ENCODE results near the gene SPRYD3.

SPRYD3 gene

DNA sequence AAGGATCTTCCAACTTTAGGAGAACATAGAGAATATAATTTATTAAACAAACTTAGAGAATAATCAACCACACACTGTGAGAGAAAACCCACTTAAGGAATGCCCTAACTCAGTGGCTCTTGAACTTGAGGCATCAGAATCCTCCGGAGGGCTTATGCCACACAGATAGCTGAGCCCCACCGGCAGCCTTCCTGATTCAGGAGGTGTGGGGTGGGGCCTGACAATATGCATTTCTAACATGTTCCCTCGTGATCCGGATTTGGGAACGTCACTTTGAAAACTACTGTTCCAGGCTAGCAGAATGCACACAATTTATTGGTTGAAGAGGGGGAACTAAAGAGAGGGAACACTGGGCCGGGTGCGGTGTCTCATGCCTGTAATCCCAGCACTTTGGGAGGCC, 22.1 kb upstream of the SPRYD3 start:
- DNase-seq (ENCODE audit: low read depth): no peak
- H3K4me3 ChIP-seq (ENCODE audit: low read depth, low read length): no peak overlapping the region
- TF ChIP-seq, protein P1, sequence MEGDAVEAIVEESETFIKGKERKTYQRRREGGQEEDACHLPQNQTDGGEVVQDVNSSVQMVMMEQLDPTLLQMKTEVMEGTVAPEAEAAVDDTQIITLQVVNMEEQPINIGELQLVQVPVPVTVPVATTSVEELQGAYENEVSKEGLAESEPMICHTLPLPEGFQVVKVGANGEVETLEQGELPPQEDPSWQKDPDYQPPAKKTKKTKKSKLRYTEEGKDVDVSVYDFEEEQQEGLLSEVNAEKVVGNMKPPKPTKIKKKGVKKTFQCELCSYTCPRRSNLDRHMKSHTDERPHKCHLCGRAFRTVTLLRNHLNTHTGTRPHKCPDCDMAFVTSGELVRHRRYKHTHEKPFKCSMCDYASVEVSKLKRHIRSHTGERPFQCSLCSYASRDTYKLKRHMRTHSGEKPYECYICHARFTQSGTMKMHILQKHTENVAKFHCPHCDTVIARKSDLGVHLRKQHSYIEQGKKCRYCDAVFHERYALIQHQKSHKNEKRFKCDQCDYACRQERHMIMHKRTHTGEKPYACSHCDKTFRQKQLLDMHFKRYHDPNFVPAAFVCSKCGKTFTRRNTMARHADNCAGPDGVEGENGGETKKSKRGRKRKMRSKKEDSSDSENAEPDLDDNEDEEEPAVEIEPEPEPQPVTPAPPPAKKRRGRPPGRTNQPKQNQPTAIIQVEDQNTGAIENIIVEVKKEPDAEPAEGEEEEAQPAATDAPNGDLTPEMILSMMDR (IDR thresholded peaks at IDR 0.05; ENCODE audit: control insufficient read depth, extremely low read depth, insufficient read depth): no peak

DNA sequence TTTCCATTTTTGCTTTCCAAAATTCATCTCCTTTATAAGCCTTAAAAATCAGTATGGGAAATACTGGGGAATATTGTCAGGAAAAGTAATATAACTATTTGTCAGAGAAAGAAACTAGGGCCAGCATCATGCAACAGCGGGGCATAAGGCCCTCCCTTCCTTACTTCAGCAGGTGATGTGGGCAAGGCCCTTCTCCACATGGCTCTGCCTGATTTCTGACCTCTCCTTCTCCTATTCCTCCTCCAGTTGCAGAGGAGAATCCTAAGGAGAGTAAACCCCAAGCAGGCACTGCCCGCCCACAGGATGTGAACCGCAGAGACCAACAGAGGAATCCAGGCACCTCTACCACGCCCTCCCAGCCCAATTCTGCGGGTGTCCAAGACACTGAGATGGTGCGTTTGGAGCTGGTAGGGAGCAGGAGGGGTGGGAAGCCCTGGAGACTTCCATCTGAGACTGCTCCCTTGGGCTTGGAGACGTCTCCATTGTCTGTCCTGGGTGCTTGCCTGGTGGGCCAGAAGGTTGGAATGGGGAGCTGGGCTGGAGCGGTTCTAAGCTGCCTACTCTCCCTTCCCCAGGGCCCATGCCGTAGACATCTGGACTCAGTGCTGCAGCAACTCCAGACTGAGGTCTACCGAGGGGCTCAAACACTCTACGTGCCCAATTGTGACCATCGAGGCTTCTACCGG, 21.4 kb upstream of the SPRYD3 start:
- no peak overlapping the region for H3K4me3 ChIP-seq (ENCODE audit: low read depth, low read length)
- TF ChIP-seq, protein P1 (IDR thresholded peaks at IDR 0.05; ENCODE audit: control insufficient read depth, extremely low read depth, insufficient read depth): no peak
- no peak for DNase-seq (ENCODE audit: low read depth)

DNA sequence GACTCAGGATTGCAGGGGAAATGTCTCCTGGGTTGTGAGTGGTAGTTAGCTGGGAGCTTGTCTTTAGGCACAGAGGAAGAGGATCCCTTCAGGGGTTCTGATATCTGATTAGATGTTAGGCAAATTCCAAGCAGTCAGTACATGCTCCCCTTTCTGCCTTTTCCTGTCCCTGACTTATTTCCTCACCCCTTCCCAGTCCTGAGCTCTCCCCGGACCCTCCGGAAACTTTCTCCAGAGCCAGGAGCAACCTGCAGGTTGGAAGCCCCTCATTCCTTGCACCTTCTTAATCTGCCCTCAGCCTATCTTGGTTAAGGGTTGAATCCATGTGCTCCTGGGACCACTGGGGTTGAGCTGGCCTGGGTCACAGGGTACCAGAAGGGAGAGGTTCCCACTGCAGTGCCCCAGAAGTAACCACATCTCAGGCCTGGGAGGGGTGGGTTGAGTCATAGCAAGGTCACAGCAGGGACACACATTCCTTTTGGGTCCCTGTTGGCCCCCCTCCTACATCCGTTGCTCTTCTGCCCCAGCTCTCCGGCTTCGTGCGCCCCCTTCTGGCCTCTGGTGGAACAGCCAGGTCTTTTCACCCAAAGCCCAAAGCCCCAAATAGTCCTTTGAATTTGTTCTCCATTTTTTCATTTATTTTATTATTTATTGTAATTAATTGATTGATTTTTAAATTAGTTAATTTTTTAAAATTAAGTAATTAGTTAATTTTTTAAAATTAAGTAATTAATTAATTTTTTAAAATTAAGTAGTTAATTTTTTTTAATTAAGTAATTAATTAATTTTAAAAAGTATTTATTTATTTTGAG, 20.1 kb upstream of the SPRYD3 start:
- no peak overlapping the region for H3K4me3 ChIP-seq (ENCODE audit: low read depth, low read length)
- TF ChIP-seq, protein P1 (IDR thresholded peaks at IDR 0.05; ENCODE audit: control insufficient read depth, extremely low read depth, insufficient read depth): peak; percentile 82
- peak; percentile 10 for DNase-seq (ENCODE audit: low read depth)

DNA sequence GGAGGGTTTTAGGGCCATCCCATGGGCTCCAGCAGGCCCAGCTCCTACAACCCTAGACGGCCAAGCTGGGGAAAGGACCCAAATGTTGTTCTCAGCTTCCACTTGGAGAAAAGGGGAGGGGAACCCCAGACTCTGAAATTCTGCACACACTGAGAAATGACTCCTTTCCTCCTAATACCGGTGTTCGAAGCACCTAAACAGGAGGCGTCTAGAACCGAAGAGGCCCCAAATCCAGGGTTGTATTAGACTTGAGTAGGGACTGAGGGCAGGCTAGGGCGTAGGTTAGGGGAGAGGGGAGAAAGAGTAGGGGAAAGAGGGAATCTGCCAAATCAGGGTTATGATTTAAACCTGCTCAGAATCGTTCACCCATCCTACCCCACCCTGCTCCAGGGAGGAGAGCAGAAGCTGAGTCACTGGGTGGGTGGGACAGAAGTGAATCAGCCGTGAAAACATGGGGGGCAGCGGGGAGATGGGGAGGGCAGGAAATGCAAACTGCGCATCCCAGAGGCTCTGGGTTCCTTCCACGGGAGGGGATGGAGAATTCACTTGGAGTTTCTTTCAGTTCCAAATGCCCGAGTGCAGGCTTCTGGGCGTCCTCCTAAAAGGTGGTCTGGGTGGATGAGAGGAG, 19.3 kb upstream of the SPRYD3 start:
- TF ChIP-seq, protein P1 (IDR thresholded peaks at IDR 0.05; ENCODE audit: control insufficient read depth, extremely low read depth, insufficient read depth): no peak
- H3K4me3 ChIP-seq (ENCODE audit: low read depth, low read length): no peak overlapping the region
- DNase-seq (ENCODE audit: low read depth): no peak

DNA sequence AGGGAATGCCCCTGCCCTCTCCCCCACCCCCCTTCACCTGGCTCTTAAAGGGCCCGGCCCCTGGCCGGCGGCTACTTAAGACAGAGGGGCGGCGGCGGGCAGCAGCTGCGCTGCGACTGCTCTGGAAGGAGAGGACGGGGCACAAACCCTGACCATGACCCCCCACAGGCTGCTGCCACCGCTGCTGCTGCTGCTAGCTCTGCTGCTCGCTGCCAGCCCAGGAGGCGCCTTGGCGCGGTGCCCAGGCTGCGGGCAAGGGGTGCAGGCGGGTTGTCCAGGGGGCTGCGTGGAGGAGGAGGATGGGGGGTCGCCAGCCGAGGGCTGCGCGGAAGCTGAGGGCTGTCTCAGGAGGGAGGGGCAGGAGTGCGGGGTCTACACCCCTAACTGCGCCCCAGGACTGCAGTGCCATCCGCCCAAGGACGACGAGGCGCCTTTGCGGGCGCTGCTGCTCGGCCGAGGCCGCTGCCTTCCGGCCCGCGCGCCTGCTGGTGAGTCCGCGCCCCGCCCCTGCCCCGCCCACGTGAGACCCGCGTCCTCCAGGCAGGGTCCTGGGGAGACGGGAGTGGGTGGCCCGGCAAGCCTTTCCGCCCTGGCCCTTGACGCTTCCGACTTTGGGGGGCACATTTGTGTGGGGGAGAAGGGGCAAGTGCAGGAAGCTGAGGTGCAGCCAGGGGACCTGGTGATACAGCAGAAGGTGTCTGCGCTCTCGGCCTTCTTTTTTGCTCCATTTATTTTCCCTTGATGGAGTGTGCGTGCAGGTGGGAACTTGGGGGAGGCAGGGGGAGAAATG, 18.6 kb upstream of the SPRYD3 start, which contains the start of gene IGFBP6:
Gene IGFBP6, plus strand, starts transcription at position 104 of the 790 bp plus-strand sequence. Its CDS starts 51 bp downstream, at position 155.
- no peak for DNase-seq (ENCODE audit: low read depth)
- TF ChIP-seq, protein P1 (IDR thresholded peaks at IDR 0.05; ENCODE audit: control insufficient read depth, extremely low read depth, insufficient read depth): no peak
- H3K4me3 ChIP-seq (ENCODE audit: low read depth, low read length): peak within 1 kb of the TSS; percentile 40

DNA sequence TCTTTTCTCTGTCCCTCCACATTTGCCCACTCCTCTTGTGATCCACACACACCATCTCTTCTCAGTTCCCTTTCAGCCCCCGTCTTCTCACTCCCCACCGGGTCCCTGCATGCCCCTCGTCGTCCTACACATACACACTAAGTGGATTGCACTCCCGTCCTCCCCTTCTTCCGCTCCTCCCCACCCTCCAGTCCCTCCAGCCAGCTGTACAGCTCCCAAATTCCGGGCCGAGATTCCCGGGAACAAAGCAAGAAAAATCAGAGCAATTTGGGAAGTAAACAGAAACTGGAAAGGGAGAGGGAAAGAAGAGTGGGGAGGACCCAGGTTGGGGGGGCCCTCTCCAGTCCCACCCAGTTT, 18.0 kb upstream of the SPRYD3 start:
- TF ChIP-seq, protein P1 (IDR thresholded peaks at IDR 0.05; ENCODE audit: control insufficient read depth, extremely low read depth, insufficient read depth): no peak
- no peak overlapping the region; the same call in 1 of the 2 replicates for H3K4me3 ChIP-seq (ENCODE audit: low read depth, low read length)
- no peak for DNase-seq (ENCODE audit: low read depth)
